ENCODE data around the gene SH3RF3. TPM values are rescaled to one million over a fixed set of nuclear protein-coding genes. Genes with fewer than 3 reads are reported as not detected.

The SH3RF3 gene
- total RNA-seq, 4 donors from 2014 or later: 2.4 to 5.5 (median 2.9) TPM

GRCh38 chr2:109429567-109430328 is 300.7 kb downstream of the SH3RF3 start:
- H3K27ac ChIP-seq: no peak overlapping the region
- H3K4me3 ChIP-seq: no peak overlapping the region
- H3K9me3 ChIP-seq: no peaks in the 10 kb centered on the region
- H3K4me1 ChIP-seq: peaks cover 0 to 19% (median 0%) of the 10 kb centered on the region in 3 donors
- no peaks in the 10 kb centered on the region for H3K27me3 ChIP-seq
- 82 to 95% methylated on average over 3 to 4 of the region's 18 CpGs for WGBS, 2 donors
- TF ChIP-seq CTCF (IDR thresholded peaks at IDR 0.05): no peak
- TF ChIP-seq POLR2A (IDR thresholded peaks at IDR 0.05): no peak
- DNase-seq: no peak
- intact Hi-C loops (cut with DNase I): no loop called here
- no peaks in the 10 kb centered on the region for H3K36me3 ChIP-seq

- WGBS, 2 donors: 74 to 88% methylated on average over 5 of the region's 5 CpGs
- TF ChIP-seq CTCF (IDR thresholded peaks at IDR 0.05) (no peak), POLR2A (IDR thresholded peaks at IDR 0.05) (no peak)
- H3K36me3 ChIP-seq: no peaks in the 10 kb centered on the region
- H3K4me3 ChIP-seq: no peak overlapping the region
- peaks cover 0 to 24% (median 0%) of the 10 kb centered on the region in 3 donors for H3K4me1 ChIP-seq
- H3K27me3 ChIP-seq: no peaks in the 10 kb centered on the region
- intact Hi-C loops (cut with DNase I): no loop called here
- no peak for DNase-seq
- H3K27ac ChIP-seq: no peak overlapping the region
- no peaks in the 10 kb centered on the region for H3K9me3 ChIP-seq
Observed at GRCh38 chr2:109430329-109430636, 301.3 kb downstream of the SH3RF3 start.

- Histone ChIP-seq H3K4me3 (no peak overlapping the region), H3K9me3 (no peaks in the 10 kb centered on the region), H3K4me1 (peaks cover 6 to 45% (median 9%) of the 10 kb centered on the region in 3 donors), H3K27me3 (no peaks in the 10 kb centered on the region), H3K36me3 (no peaks in the 10 kb centered on the region), H3K27ac (no peak overlapping the region)
- DNase-seq: no peak
- no peak for TF ChIP-seq CTCF (IDR thresholded peaks at IDR 0.05)
- no peak for TF ChIP-seq POLR2A (IDR thresholded peaks at IDR 0.05)
- intact Hi-C loops (cut with DNase I): no loop called here
- 95 to 100% methylated on average over 2 to 12 of the region's 17 CpGs for WGBS, 2 donors
Observed at GRCh38 chr2:109432421-109432820, 303.4 kb downstream of the SH3RF3 start.

GRCh38 chr2:109433486-109433885 is 304.5 kb downstream of the SH3RF3 start:
- H3K4me1 ChIP-seq: peaks cover 6 to 53% (median 9%) of the 10 kb centered on the region in 3 donors
- H3K9me3 ChIP-seq: no peaks in the 10 kb centered on the region
- H3K27ac ChIP-seq: no peak overlapping the region
- no peak for TF ChIP-seq POLR2A (IDR thresholded peaks at IDR 0.05)
- no peak for TF ChIP-seq CTCF (IDR thresholded peaks at IDR 0.05)
- WGBS, 2 donors: 97% methylated on average over 7 to 10 of the region's 10 CpGs
- DNase-seq: no peak
- no peaks in the 10 kb centered on the region for H3K27me3 ChIP-seq
- H3K4me3 ChIP-seq: no peak overlapping the region
- no peaks in the 10 kb centered on the region for H3K36me3 ChIP-seq
- intact Hi-C loops (cut with DNase I): no loop called here

- 93% methylated on average over 3 of the region's 10 CpGs; no CpG with 5 or more reads in 1 of the 2 donors for WGBS, 2 donors
- Histone ChIP-seq H3K27ac (no peak overlapping the region), H3K36me3 (no peaks in the 10 kb centered on the region), H3K4me3 (no peak overlapping the region), H3K4me1 (peaks cover 6 to 53% (median 9%) of the 10 kb centered on the region in 3 donors), H3K27me3 (no peaks in the 10 kb centered on the region), H3K9me3 (no peaks in the 10 kb centered on the region)
- intact Hi-C loops (cut with DNase I): no loop called here
- DNase-seq: no peak
- no peak for TF ChIP-seq POLR2A (IDR thresholded peaks at IDR 0.05)
- no peak for TF ChIP-seq CTCF (IDR thresholded peaks at IDR 0.05)
Observed at GRCh38 chr2:109433926-109434325, 304.9 kb downstream of the SH3RF3 start.
